T-helper 1 cell (primary cell): Measurements from ENCODE around the gene OSBPL1A.
"Not testable (repeated sequence)": the region's sequence is repeated elsewhere in the genome, so short reads cannot be mapped to it uniquely, and the experiment has no call there.

Source experiments
- DNase-seq, 5 donors: peaks; one replicate each; pipeline ENCODE4 v3.0.0-alpha.2; 2012 to 2020

Gene OSBPL1A

DNA sequence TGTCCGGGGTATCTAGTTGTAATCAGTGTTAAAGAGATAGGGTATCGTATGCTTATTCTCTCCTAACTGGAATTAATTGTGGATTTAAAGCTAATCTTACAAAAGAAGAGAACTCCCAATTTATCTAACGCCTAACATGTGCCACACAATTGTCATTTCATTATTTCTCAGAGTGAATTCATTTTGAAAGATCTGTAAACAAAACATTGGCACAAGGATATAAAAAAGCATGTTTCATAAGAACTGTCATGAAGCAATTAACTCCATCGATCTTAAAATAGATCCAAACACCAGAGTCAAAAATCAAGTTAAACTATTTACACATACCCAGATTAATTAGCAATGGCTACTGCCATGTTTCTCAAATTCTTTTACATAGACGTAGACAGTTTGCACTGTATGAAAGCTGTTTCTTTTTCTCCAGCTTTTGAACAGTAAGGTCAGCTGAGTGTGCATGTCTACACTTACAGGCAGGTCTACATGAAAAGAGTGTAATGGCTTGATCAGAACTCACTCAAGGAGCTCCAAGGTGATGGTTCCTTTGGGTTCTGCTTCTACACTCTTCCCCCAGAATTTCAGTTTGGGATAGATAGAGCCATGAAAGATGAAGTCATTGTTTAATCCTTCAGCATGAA lies 220.0 kb downstream of the OSBPL1A start:
- DNase-seq, result no peak

DNA sequence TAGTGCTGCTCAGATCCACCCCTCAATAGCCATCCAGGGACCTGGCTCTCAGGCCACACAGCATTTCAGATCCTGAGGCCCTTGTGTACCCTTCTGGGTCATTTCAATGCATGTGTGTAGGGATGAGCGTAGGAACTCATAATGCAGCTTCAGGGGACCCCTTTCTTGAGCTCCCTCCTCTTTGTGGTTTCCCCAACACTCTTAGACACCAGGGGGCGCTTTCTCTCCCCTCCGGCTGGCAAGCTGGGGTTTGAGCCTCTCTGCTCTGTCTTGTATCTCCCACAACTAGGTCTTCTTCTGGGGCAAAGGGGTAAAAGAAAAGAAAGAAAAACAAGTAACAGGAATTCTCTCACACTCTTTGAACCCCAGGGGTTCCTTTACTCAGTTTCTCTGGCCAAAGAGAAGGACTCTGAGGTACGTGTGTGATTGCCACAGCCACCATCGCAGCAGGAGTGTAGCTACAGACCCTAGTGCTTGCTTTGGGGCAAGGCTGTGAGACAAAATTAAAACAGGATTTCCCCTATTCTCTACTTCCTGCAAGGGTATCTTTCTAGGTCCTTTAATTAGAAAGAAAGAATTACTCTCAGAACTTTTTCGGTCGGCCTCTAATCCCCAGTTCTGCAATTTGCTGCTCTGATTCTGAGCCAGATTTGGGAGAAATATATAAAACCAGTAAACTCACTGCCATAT lies 220.8 kb downstream of the OSBPL1A start:
- peak in 2 of 5 donors; percentile 19 to 35 for DNase-seq

DNA sequence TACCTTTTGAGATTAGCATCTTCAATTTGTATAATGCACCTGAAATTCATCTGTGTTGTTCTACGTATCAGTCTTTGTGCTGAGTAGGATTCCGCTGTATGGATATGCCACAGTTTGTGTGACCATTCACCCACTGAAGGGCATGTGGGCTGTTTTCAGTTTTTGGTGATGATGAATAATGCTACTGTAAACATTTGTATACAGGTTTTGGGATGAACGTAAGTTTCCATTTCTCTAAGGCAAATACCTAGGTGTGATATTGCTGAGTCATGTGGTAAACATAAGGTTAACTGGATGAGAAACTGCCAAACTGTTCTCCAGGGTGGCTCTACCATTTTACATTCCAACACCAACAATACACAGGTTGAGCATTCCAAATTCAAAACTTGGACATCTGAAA lies 223.6 kb downstream of the OSBPL1A start:
- peak in 1 of 5 donors; percentile 52 for DNase-seq

DNA sequence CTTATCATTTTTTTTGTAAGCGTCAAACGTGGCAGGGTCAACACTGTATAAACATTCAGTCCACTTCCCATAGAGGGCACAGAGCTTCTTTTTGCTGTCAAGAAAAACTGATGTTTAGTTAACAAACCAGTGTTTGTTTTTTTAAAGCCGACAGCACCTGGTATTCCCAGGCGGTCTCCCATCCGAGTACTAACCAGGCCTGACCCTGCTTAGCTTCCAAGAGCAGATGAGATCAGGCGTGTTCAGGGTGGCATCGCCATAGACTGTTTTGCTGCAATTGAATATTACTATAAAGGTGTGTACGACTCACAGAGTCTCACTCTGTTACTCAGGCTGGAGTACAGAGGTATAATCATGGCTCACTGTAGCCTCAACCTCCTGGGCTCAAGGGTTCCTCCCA lies 227.3 kb downstream of the OSBPL1A start:
- no peak for DNase-seq

DNA sequence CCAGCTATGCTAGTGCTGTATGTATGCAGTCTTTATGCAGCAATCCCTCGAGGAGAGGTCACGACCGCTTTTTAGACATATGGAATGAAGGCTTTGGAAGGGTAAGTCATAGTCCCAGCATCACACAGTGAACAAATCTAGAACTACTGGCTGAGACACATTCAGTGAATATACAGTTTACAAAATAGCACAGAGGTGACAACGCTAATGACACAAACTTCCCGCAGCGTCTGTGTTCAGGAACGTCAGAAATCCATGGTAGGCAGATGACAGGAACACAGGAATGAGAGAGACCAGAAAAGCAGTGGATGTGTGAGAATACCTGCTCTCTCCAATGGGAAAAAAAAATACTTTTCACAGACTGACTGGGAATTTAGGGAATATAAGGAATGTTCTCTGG lies 229.1 kb downstream of the OSBPL1A start:
- no peak for DNase-seq

DNA sequence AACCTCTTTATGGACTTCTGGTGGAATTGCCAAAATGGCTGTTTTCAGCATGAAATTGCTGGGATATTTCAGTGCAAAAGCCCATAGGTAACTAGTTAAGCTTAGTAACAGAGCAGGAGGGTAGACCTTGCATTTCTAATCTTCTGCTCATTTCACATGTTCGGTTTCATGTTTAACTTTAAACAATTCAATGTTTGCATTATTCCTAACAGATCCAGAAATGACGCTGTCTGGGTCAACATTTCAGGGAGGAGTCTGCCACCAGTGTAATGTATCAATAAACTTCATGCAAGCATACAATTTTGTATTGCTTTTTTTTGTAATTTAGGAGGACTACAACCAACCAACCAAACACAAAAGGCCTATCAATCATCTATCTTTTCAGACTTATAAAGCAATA lies 236.3 kb downstream of the OSBPL1A start:
- no peak for DNase-seq

DNA sequence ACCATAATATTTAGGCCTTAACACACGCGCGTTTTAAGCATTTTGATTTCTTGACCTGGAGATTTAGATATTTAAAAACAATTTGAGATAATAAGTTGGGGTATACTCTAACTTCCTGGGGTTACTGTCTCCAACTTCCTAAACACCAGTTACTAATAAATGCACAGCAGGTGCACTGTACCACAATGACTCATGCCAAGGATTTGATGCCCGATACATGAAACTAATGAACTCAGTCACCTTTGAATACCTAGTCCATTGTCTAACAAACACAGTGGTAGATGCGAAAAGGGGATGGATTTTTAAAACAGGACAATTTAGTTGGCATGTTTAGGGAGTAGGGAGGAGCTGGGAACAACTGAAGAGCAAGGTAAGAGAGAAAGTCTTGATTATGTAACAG lies 237.5 kb downstream of the OSBPL1A start:
- no peak for DNase-seq

DNA sequence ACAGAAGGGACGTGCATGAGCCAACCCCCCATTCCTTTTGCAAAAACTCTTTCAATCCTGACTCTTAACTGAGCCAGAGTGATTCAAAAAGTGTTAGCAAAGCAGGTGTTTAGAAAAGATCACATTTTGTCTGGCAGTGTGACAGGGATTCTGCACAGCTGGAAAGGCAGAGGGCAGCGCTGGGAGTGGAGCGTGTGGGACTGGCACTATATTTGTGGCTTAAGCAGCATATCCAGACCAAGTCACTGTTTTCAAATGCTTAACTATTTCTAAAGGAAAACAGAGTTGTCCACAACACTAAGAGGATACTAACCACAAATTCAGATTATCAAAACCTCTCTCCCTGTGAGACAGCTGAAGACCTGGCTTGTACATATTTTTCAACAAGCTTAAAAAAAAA lies 239.8 kb downstream of the OSBPL1A start:
- DNase-seq, result no peak

DNA sequence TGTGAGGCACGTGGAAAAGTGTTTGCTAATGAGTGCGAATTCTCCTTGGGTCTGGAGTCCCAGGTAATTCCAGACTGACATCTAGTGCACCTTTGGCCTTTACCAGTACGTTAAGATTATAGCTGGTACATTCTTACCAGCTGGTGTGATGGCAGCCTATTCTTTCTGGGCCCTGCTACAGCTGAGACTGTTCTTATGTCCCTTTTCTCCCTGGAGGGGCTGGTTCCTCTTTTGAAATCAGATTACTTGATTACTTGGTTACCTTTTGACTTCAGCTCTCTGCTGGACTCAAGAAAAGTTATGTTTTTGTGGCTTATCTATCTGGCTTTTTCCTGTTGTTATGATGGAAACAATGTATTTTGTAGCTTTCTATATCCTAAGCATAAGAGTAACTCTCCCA lies 244.2 kb downstream of the OSBPL1A start:
- DNase-seq, result no peak

DNA sequence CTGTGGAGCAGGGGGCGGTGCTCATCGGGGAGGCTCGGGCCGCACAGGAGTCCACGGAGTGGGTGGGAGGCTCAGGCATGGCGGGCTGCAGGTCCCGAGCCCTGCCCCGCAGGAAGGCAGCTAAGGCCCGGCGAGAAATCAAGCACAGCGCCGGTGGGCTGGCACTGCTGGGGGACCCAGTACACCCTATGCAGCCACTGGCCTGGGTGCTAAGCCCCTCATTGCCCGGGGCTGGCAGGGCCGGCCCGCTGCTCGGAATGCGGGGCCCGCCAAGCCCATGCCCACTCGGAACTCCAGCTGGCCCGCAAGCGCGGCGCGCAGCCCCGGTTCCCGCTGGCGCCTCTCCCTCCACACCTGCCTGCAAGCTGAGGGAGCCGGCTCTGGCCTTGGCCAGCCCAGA lies 248.0 kb downstream of the OSBPL1A start:
- DNase-seq, result not testable (repeated sequence)

DNA sequence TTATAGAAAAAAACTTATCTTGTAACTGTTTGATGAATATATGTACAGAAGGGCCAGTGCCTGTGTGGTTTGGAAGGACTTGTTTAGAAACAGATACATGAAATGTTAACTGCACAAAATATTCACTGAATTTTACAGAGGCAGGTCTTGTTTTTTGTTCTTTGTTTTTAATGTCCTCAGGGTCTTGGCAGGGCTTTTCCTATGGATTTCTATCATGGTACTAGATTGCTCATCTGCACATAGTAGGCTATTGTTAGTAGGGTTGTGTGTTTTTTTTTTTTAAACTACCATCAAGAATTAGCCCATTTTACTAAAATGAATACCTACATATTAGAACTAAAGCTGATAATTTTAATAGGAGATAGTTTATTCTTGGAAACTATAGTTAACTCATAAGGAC lies 255.2 kb downstream of the OSBPL1A start:
- no peak for DNase-seq

DNA sequence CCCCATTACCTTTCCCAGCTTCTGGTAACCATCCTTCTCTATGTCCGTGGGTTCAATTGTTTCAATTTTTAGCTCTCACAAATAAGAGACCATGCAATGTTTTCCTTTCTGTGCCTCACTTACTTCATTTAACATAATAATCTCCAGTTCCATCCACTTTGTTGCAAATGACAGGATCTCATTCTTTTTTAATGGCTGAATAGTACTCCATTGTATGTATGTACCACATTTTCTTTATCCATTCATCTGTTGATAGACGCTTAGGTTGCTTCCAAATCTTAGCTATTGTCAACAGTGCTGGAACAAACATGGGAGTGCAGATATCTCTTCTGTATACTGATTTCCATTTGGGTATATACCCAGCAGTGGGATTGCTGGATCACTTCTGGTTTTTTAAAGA lies 256.9 kb downstream of the OSBPL1A start:
- no peak for DNase-seq

DNA sequence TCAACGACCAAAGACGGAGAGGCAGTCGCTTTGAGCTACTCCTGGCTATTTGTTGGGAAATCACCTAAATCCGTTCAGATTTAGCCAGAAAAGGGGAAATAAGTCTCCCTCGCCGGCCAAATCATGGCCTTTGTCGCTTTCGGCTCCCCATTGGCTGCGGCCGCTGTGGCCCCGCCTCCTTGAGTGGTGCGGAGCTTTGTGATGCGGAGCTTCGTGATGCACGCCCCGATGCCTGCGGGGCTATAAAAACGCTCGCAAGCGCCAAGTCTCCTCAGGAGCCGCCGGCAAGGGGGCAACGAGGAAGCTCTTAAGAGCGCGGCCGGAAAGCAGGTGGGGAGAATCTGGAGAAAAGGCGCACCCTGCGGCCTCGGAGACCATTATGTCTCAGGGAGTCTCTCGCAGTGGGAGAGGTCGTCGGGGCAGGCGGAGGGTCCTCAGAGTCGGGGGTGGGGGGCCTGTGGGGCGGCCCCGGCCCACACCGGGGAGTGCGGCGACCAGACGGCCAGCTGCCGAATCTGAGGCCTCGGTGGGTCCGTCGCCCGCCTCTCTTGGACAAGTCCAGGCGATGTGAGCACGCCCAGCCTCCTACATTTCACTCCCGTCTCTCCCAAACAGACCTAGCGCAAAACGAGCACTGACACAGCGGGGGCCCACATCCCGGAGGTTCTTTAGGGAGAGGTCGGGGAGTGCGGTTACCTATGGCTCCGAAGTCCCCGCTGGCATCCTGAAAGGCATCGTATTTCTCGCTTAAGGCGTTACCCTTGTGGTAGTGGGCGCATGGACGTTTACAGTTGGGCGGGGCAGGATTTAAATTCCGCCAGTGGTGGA lies 258.6 kb downstream of the OSBPL1A start, which contains the start of gene CABYR:
TSS of gene CABYR (plus strand) at position 274 of the 828 bp plus-strand sequence. CDS start 4,053 bp downstream, outside the sequence.
- peak; percentile 64 to 78 (median 73) for DNase-seq

DNA sequence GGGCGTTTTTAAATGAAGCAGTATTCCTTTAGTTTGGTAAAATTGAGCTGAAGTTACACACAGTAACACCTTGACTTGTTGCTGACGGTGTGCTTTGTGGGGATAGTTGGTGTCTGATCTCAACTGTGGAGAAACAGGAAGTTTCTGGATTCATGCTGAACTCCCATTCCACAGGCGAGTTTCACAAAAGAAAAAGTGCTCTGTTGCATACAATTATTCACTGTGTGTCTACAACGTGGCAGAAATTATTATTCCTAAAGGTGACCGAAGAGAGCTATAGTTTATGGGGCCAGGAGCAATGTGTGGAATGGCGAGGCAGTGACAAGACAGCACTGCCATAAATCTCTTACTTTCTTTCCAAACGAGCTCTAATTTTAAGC lies 259.2 kb downstream of the OSBPL1A start:
- DNase-seq, result no peak

DNA sequence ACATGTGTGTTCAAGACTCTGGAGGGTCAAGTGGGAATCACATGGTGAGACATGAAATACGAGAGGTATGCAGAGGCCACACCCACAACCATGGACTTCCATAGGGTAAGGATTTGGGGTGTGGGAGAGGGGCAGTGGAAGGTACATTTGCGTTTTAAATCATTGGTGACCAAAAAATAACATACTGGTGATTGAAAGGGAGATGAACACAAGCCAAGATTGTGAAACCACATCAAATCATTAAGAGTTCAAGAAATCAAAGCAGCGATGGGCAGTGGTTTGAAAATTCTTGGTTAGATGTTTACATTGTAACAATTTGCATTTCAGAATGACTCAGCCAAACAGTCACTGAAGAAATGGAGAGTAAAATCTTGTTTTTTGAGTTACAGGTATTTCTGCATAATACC lies 260.7 kb downstream of the OSBPL1A start:
- DNase-seq, result peak in 1 of 5 donors; percentile 27

DNA sequence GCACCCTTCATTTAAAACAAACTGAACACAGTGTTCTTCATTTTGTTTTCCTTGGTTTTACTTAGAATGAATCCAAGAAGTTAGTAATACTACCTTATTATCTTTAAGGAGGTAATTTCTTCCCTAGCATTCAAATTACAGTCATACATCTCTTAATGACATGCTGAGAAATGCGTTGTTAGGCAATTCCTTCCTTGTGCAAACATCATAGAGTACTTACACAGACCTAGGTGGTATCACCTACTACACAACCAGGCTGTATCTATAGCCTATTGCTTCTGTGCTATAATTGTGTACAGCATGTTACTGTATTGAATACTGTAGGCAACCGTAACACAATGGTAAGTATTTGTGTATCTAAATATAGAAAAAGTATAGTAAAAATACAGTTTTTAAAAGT lies 267.1 kb downstream of the OSBPL1A start:
- no peak for DNase-seq

DNA sequence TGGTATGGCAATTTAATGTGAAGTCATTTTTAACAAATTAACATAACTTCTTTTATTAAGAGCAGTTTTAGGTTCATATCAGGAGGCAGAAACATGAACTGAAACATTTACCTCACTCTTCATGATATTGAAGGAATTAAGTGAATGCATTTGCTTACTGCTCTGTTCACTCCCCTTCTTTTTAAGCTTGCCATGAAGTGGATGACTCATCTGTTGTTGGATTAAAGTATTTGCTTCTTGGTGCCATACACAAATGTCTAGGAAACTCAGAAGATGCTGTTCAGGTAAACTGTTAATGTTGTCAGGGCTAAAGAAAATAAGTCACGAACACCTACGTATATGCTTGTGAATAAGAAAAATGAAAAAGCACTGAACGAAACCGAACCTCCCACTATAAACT lies 268.9 kb downstream of the OSBPL1A start:
- no peak for DNase-seq

DNA sequence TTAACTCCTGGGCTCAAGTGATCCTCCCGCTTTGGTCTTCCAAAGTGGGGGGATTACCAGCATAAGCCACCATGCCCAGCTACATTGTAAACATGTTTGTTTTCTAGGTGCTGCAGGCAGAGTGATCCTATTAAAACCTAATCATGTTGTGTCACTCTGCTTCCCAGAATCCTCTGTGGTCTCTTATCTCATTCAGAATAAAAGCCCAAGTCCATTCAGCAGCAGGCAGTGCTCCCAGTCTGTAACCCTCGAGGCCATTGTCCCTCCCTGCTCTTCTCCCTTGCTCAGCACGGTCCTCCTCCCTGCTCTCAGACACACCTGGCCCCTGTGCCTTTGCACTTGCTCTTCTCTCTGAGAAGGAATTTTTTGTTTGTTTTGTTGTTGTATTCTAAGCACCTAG lies 269.9 kb downstream of the OSBPL1A start:
- no peak for DNase-seq

DNA sequence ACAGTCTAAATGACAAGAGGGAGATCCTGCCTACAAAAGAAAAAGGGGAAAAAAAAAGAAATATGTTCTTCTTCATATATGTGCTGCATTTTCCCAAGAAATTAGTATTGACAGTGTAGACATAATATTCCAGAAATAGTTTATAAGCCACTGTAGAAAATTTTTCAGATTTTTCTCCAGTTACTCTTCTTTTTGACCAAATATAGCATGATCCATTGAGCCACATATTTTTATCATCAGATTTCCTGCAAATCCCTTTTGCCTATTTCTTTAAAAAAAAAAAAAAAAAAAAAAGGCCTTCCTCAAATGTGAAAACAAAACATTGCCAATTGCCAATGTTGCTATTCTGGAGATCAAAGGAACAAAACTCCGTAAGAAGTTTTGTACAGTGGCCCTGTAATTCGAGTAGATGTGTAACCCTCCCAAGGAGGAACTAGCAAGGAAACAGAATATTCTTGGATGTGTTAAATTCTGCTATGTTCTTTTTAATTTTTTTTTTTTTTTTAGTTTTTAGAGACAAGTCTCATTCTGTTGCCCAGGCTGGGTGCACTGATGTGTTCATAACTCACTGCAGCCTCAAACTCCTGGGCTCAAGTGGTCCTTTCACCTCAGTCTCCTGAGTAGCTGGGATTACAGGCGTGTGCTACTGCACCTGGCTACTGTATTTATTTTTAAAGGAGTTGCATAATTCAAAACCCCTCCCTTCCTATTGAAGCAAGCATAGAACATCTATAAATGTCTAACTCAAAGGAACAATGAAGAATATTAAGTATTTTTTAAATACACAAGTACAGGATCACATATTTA lies 271.3 kb downstream of the OSBPL1A start:
- DNase-seq, result no peak

DNA sequence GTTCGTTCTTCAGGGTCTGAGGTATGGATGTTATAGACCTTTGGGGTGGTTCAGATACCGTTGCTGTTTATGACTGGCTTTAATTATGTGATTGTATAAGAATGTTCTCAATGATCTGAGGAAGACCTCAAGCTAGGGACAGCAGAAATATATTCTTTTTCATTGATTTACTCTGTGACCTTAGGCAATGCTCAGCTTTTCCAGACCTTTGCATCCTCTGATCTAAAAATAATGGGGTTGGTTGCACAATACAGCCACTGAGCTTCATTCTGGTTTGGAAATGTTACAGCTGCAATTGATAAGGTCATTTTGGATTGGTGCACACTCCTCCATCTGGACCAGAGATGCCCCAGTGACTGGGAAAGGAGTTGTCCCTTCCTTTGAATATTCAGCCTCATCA lies 276.0 kb downstream of the OSBPL1A start:
- no peak for DNase-seq

DNA sequence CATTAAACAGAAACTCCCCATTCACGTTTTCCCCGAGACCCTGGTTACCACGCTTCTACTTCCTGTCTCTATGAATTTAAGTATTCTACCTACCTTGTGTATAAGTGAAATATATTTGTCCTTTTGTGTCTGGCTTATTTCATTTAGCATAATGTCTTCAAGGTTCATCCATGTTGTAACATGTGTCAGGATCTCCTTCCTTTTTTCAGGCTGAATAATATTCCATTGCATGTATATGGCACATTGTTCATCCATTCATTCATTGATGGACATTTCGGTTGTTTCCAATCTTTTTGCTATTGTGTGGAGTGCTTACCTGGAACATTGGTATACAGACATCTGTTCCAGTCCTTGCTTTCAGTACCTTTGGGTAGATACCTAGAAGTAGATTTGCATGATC lies 276.9 kb downstream of the OSBPL1A start:
- no peak for DNase-seq

DNA sequence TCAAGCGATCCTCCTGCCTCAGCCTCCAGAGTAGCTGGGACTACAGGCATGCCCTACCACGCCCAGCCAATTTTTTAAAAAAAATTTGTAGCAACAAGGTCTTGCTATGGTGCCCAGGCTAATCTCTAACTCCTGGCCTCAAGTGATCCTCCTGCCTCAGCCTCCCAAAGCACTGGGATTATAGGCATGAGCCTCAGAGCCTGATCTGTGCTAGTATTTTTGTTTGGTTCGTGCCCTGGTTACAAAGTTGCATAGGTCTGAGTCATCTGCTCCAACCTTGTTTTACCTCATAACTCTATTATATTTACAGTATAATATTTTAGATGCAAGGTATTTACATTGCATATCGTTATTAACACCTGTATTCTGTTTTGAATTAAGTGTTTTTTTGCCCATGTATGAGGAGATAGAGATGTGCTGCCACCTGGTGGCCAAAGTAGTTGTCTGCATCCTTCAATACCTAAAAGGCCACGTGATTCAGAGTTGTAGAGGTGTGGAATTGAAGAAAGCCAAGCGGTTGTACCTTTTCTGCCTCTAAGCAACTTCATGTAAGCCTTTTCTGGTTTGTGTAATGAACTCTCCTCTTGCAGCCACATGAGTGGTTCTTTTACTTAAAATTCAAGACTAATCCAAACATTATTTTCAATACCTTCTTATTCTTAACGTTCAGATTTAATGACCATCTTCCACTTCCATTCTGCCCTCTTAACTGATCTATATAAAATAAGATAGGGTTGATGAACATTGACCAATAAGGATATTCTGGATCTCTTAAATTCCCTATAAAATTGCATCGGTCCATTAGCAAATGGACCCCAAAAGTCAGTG lies 278.7 kb downstream of the OSBPL1A start:
- peak; percentile 48 to 78 (median 72) for DNase-seq
